MM.1S (cell line): ENCODE results near the gene BCAS3.

Experiments used
- DNase-seq: peaks from one replicate; pipeline ENCODE4 v3.0.0-alpha.2; 2015
- H2AFZ ChIP-seq: fragments of 300-600 bp; sonication (generic); 2 replicates; pipeline ENCODE4 v1.6.0; 2016; ENCODE audit warnings: antibody characterized with exemption, low read length
- H3F3A ChIP-seq: fragments of 300-600 bp; sonication (generic); 2 replicates; pipeline ENCODE4 v1.6.1; 2016; ENCODE audit warnings: mild to moderate bottlenecking, antibody characterized with exemption, low read length, moderate library complexity, mixed read lengths; ENCODE audit not compliant: insufficient read depth
- H3K27ac ChIP-seq: fragments of 300-600 bp; sonication (generic); 2 replicates; pipeline ENCODE4 v1.5.1; 2016; ENCODE audit warnings: mild to moderate bottlenecking, low read length
- H3K27me3 ChIP-seq: fragments of 300-600 bp; sonication (generic); replicated peaks from 2 replicates; pipeline ENCODE4 v1.6.0; 2016; ENCODE audit warnings: low read length; ENCODE audit not compliant: insufficient read depth
- H3K36me3 ChIP-seq: fragments of 300-600 bp; sonication (generic); replicated peaks from 2 replicates; pipeline ENCODE4 v1.6.1; 2016; ENCODE audit warnings: mild to moderate bottlenecking, low read length, mixed read lengths; ENCODE audit not compliant: insufficient read depth
- H3K4me1 ChIP-seq: fragments of 300-600 bp; sonication (generic); 2 replicates; pipeline ENCODE4 v1.6.1; 2016; ENCODE audit warnings: low read length, mixed read lengths
- H3K4me2 ChIP-seq: fragments of 300-600 bp; sonication (generic); 2 replicates; pipeline ENCODE4 v1.6.0; 2016; ENCODE audit warnings: low read depth, low read length
- H3K4me3 ChIP-seq: fragments of 300-600 bp; sonication (generic); 2 replicates; pipeline ENCODE4 v1.5.1; 2016; ENCODE audit warnings: low read length, mixed read lengths
- H3K79me2 ChIP-seq: fragments of 300-600 bp; sonication (generic); 2 replicates; pipeline ENCODE4 v1.6.1; 2016; ENCODE audit warnings: mixed run types, low read length, mixed read lengths
- H3K9ac ChIP-seq: fragments of 300-600 bp; sonication (generic); 2 replicates; pipeline ENCODE4 v1.6.1; 2016; ENCODE audit warnings: low read length, mixed read lengths
- H3K9me2 ChIP-seq: fragments of 300-600 bp; sonication (generic); replicated peaks from 2 replicates; pipeline ENCODE4 v1.6.1; 2016; ENCODE audit warnings: mild to moderate bottlenecking, low read length, mixed read lengths; ENCODE audit not compliant: insufficient read depth
- H3K9me3 ChIP-seq: fragments of 300-600 bp; sonication (generic); replicated peaks from 2 replicates; pipeline ENCODE4 v1.6.1; 2016; ENCODE audit warnings: mild to moderate bottlenecking, low read length, mixed read lengths; ENCODE audit not compliant: insufficient read depth
- H4K20me1 ChIP-seq: fragments of 300-600 bp; sonication (generic); 2 replicates; pipeline ENCODE4 v1.6.1; 2016; ENCODE audit warnings: mild to moderate bottlenecking, low read length, moderate library complexity, mixed read lengths; ENCODE audit not compliant: insufficient read depth
- EZH2 ChIP-seq: fragments of 300-600 bp; sonication (generic); optimal IDR thresholded peaks from 2 replicates; pipeline ENCODE3; 2017; ENCODE audit warnings: low read depth, mild to moderate bottlenecking, antibody characterized with exemption, low read length, mixed read lengths
- EZH2phosphoT487 ChIP-seq: fragments of 300-600 bp; sonication (generic); IDR thresholded peaks from 2 replicates; pipeline ENCODE4 v1.6.1; 2018; ENCODE audit warnings: antibody characterized with exemption, low read length
- TF ChIP-seq, protein P1 (sequence below): fragments of 300-600 bp; sonication (generic); IDR thresholded peaks from 2 replicates; pipeline ENCODE4 v1.5.1; 2016; ENCODE audit warnings: antibody characterized with exemption, low read length, mixed read lengths

Gene BCAS3

DNA sequence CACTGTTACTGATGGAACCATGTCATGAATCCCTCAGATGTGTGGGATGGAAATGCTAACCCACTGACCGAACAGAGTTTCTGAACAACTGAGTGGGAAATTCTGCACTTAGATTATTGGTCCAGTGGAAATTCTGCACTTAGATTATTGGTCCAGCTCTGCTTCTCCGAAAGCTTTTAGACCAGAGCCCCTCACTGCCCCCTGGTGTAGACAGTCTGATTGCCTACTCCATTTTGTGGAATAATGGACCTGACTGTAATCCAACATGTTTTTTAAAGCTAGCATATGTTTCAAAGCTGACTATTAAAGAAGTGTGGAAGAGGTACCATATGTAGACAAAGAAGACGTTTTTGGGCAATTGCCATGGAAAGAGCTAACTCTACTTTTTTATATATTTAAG lies 671.7 kb downstream of the BCAS3 start:
- H3K9me3 ChIP-seq: no peaks in the 10 kb centered on the region
- no peak for TF ChIP-seq EZH2phosphoT487
- no peak for TF ChIP-seq EZH2
- TF ChIP-seq, protein P1, sequence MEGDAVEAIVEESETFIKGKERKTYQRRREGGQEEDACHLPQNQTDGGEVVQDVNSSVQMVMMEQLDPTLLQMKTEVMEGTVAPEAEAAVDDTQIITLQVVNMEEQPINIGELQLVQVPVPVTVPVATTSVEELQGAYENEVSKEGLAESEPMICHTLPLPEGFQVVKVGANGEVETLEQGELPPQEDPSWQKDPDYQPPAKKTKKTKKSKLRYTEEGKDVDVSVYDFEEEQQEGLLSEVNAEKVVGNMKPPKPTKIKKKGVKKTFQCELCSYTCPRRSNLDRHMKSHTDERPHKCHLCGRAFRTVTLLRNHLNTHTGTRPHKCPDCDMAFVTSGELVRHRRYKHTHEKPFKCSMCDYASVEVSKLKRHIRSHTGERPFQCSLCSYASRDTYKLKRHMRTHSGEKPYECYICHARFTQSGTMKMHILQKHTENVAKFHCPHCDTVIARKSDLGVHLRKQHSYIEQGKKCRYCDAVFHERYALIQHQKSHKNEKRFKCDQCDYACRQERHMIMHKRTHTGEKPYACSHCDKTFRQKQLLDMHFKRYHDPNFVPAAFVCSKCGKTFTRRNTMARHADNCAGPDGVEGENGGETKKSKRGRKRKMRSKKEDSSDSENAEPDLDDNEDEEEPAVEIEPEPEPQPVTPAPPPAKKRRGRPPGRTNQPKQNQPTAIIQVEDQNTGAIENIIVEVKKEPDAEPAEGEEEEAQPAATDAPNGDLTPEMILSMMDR: no peak; the same call in 1 of the 2 replicates
- H3K9ac ChIP-seq: no peak overlapping the region
- no peaks in the 10 kb centered on the region for H3K36me3 ChIP-seq
- no peak overlapping the region for H3K27ac ChIP-seq
- no peak for DNase-seq
- H3F3A ChIP-seq: no peaks in the 10 kb centered on the region
- no peaks in the 10 kb centered on the region for H3K27me3 ChIP-seq
- H3K4me3 ChIP-seq: no peak overlapping the region
- no peaks in the 10 kb centered on the region for H3K79me2 ChIP-seq
- no peaks in the 10 kb centered on the region for H4K20me1 ChIP-seq
- H3K4me2 ChIP-seq: no peak overlapping the region
- no peaks in the 10 kb centered on the region for H3K4me1 ChIP-seq
- no peaks in the 10 kb centered on the region for H3K9me2 ChIP-seq
- no peak overlapping the region for H2AFZ ChIP-seq

DNA sequence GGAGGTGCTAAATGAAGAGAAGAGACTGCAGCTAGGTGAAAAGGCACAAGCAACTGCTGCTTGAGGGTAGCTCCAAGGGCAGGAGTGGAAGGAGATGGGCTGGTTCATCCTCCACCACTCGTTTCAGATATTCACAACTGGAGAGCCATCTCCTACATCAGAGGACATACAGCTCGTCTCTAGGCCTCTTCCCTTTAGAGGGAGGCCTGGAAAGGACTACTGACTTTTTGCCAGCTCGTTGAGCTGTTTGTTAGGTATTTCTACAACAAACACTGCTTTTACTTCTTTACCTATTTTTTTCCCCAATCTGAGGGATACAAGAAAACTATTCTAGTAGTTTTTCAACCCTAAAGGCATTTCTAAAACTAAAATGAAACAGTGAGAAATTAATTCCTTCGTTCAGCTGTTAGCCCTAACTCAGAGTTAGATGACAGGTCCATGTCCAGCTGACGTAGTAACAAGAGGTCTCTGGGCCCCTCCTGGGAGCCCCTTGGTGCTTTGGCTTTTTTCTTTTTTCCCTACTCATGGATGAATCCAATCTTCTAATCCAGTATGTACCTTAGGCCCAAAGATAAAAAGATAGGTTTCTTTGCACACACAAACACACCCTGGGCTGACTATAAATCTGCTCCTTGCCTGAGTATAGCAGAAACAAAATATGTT lies 674.2 kb downstream of the BCAS3 start:
- Histone ChIP-seq H3F3A (no peaks in the 10 kb centered on the region), H3K4me2 (no peak overlapping the region), H3K9me3 (no peaks in the 10 kb centered on the region), H3K9me2 (no peaks in the 10 kb centered on the region), H2AFZ (no peak overlapping the region), H3K4me3 (no peak overlapping the region), H3K79me2 (no peaks in the 10 kb centered on the region), H3K4me1 (no peaks in the 10 kb centered on the region), H3K36me3 (no peaks in the 10 kb centered on the region), H3K27ac (no peak overlapping the region), H3K27me3 (no peaks in the 10 kb centered on the region), H4K20me1 (no peaks in the 10 kb centered on the region), H3K9ac (no peak overlapping the region)
- DNase-seq: no peak
- TF ChIP-seq, protein P1: no peak
- no peak for TF ChIP-seq EZH2phosphoT487
- TF ChIP-seq EZH2: no peak

DNA sequence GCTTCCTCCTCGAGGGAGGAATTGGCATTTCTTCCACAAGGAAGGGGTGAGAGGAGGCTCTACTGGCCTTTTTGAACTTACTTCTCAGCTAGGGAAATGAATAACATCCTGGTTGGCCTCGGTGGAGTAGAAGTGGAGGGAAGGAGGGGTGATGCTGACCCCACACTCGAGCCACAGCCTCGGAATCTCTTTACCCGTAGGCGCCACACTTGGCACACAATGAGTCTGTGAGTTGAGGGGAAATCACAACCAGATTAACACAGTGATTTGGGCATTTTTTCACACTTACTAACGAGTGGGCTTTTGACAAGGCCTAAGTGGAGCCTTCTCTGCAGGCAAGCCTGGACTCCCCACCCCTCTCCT lies 674.7 kb downstream of the BCAS3 start:
- Histone ChIP-seq H3K4me3 (no peak overlapping the region), H3K9ac (no peak overlapping the region), H3K27me3 (no peaks in the 10 kb centered on the region), H2AFZ (no peak overlapping the region), H3K4me1 (no peaks in the 10 kb centered on the region), H3F3A (no peaks in the 10 kb centered on the region), H4K20me1 (no peaks in the 10 kb centered on the region), H3K27ac (no peak overlapping the region), H3K9me3 (no peaks in the 10 kb centered on the region), H3K36me3 (no peaks in the 10 kb centered on the region), H3K9me2 (no peaks in the 10 kb centered on the region), H3K79me2 (no peaks in the 10 kb centered on the region), H3K4me2 (no peak overlapping the region)
- no peak for DNase-seq
- TF ChIP-seq EZH2: no peak
- no peak for TF ChIP-seq EZH2phosphoT487
- TF ChIP-seq, protein P1: no peak
